ENCODE measurements around the gene COPS7B. TPM values are rescaled to one million over a fixed set of nuclear protein-coding genes. Genes with fewer than 3 reads are reported as not detected.

The COPS7B gene
- total RNA-seq (2022) (32.8 and 35.9 TPM in 2 replicates), Bru-seq, nascent RNA (percentile 71 among the genes with signal in this experiment), BruChase-seq, experiment 1, labeled RNA remaining after a 2-hour chase (percentile 74 among the genes with signal in this experiment), BruChase-seq, experiment 2, labeled RNA remaining after a 6-hour chase (percentile 74 among the genes with signal in this experiment)
- long read RNA-seq, transcript COPS7B-201 (7 exons, 2,544 nt): major isoform, 68 of 89 reads
- long read RNA-seq, partial matches to known transcripts: 0 of 89 reads
- long read RNA-seq, other reads (novel, unspliced or antisense): 14 of 89 reads

DNA sequence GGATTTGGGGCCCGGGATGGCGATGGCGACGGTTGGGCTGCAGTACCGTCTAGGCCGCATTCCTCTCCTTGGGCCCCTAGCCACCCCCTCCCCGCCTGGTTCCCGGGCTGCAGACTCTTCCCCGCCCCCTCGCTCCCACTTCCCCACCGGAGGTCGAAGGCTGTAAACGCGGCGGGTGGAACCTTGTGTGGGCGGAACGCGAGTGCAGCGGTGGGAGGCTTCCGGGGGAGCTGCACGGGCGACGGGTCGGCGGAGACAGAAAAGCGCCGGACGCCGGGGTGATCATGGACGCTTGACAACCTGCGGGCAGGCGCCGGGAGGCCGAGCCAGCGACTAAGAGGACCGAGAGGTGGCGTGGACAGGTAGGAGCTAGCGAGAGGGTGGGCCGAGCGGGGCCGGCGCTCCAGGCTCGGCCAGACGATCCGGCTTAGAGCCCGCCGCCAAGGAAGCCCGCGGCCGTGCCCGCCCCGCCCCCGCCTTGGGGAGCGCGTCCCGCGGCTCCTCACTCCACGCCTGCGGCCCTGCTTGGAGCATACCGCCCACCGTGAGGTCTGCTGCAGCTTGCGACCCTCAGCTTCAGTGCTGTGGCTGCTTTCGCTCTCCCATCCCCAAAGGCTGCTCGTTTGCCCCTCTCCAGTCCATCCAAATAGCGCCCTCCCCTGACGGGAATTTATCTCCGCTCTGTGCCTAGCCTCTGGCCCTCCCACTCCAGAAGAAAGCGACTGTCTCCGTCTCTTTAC, at the start of gene COPS7B:
TSS of gene COPS7B (plus strand) at position 269 of the 740 bp plus-strand sequence. CDS start 2,126 bp downstream, outside the sequence.
- DNase-seq: peak; percentile 87 to 88
- peak within 1 kb of the TSS; percentile 46 for H3K4me3 ChIP-seq (ENCODE audit: low read depth, low read length)
- no peaks in the 10 kb centered on the region for H3K27me3 Mint-ChIP-seq (ENCODE audit: insufficient read depth, unreplicated experiment)
- H3K27ac Mint-ChIP-seq (ENCODE audit: unreplicated experiment): peak within 1 kb of the TSS; percentile 79
- intact Hi-C loops (cut with micrococcal nuclease; ENCODE audit: unreplicated experiment): loop anchor here (10.0 kb wide), 1 partner anchor 72 kb away; no protein-coding TSS in a partner anchor
- peaks cover 25% of the 10 kb centered on the region for H3K36me3 Mint-ChIP-seq (ENCODE audit: insufficient read depth, unreplicated experiment)
- peak within 1 kb of the TSS; percentile 85 for H3K4me3 Mint-ChIP-seq (ENCODE audit: unreplicated experiment)
- no peaks in the 10 kb centered on the region for H3K9me3 Mint-ChIP-seq (ENCODE audit: unreplicated experiment)
- BruUV-seq (replicated peaks): no TSS peak
- no peaks in the 10 kb centered on the region for H3K36me3 ChIP-seq (ENCODE audit: control insufficient read depth, insufficient read depth, low read length)
- POLR2A ChIA-PET: interaction anchor here (0.5 to 0.8 kb wide), 3 partner anchors 173 to 704 kb away, joined by 3 read pairs; no protein-coding TSS in a partner anchor
- H3K27me3 ChIP-seq (replicated peaks; ENCODE audit: control insufficient read depth, insufficient read depth, low read length): no peaks in the 10 kb centered on the region
- TF ChIP-seq, protein P1, sequence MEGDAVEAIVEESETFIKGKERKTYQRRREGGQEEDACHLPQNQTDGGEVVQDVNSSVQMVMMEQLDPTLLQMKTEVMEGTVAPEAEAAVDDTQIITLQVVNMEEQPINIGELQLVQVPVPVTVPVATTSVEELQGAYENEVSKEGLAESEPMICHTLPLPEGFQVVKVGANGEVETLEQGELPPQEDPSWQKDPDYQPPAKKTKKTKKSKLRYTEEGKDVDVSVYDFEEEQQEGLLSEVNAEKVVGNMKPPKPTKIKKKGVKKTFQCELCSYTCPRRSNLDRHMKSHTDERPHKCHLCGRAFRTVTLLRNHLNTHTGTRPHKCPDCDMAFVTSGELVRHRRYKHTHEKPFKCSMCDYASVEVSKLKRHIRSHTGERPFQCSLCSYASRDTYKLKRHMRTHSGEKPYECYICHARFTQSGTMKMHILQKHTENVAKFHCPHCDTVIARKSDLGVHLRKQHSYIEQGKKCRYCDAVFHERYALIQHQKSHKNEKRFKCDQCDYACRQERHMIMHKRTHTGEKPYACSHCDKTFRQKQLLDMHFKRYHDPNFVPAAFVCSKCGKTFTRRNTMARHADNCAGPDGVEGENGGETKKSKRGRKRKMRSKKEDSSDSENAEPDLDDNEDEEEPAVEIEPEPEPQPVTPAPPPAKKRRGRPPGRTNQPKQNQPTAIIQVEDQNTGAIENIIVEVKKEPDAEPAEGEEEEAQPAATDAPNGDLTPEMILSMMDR (IDR thresholded peaks at IDR 0.05; ENCODE audit: insufficient read depth in 1 of 2, low read depth in 1 of 2, low read length in 1 of 2, severe bottlenecking in 1 of 2, unreplicated experiment in 1 of 2): peak in 1 of 2 experiments; percentile 37
- H3K9me3 ChIP-seq: no peaks in the 10 kb centered on the region
- no peaks in the 10 kb centered on the region for H3K4me1 ChIP-seq
- CTCF ChIA-PET: no interaction called here
- H3K4me1 Mint-ChIP-seq (ENCODE audit: low read depth, unreplicated experiment): peaks cover 15% of the 10 kb centered on the region

- no peaks in the 10 kb centered on the region for H3K36me3 ChIP-seq (ENCODE audit: control insufficient read depth, insufficient read depth, low read length)
- Mint-ChIP-seq H3K27ac (ENCODE audit: unreplicated experiment) (no peak overlapping the region), H3K36me3 (ENCODE audit: insufficient read depth, unreplicated experiment) (no peaks in the 10 kb centered on the region), H3K4me1 (ENCODE audit: low read depth, unreplicated experiment) (no peaks in the 10 kb centered on the region), H3K9me3 (ENCODE audit: unreplicated experiment) (no peaks in the 10 kb centered on the region), H3K27me3 (ENCODE audit: insufficient read depth, unreplicated experiment) (no peaks in the 10 kb centered on the region), H3K4me3 (ENCODE audit: unreplicated experiment) (no peak overlapping the region)
- no peaks in the 10 kb centered on the region for H3K9me3 ChIP-seq
- H3K27me3 ChIP-seq (replicated peaks; ENCODE audit: control insufficient read depth, insufficient read depth, low read length): no peaks in the 10 kb centered on the region
- H3K4me1 ChIP-seq: no peaks in the 10 kb centered on the region
- no TSS peak for BruUV-seq (replicated peaks)
- intact Hi-C loops (cut with micrococcal nuclease; ENCODE audit: unreplicated experiment): no loop called here
- CTCF ChIA-PET: interaction anchor here (0.8 kb wide), 1 partner anchor 60 kb away, joined by 3 read pairs; no protein-coding TSS in a partner anchor
- POLR2A ChIA-PET: no interaction called here
- H3K4me3 ChIP-seq (ENCODE audit: low read depth, low read length): no peak overlapping the region
- DNase-seq: no peak
- TF ChIP-seq, protein P1 (IDR thresholded peaks at IDR 0.05; ENCODE audit: insufficient read depth in 1 of 2, low read depth in 1 of 2, low read length in 1 of 2, severe bottlenecking in 1 of 2, unreplicated experiment in 1 of 2): no peak
Observed at GRCh38 chr2:231737761-231738160, 48.5 kb upstream of the COPS7B start.

DNA sequence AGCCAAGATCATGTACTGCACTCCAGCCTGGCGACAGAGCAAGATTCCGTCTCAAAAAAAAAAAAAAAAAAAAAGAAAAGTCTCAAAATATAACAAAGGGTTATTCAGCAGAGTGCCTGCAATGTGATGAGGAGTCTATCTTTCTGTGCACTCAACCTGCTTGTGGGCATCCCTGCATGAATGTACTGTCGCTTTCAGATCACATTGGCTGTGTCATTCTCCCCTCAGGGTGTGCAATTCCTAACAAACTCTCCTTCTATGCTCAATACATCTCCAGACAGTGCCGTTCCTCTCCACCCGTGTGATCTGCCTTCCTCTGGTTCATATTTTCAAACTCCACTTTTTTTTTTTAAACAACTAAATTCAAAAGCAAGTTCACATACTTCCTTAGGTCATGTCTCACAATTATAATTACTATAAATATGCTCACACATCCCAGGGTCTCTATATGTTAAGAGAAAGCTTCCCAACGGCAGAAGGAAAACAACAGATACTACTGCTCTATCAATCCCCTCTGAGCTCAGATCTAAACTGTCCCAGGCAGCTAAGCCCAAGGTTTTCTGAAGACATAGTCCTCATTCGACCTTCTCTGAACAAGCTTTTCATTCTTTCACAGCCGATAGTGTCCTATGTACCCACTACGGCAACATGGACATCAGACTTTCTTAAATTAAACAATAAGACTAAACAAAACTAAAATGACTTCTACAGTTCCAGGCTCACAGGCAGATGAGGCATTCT, 42.7 kb upstream of the COPS7B start:
- CTCF ChIA-PET: interaction anchor here (0.8 kb wide), 1 partner anchor 18 kb away, joined by 4 read pairs; no protein-coding TSS in a partner anchor
- DNase-seq: no peak
- Histone ChIP-seq H3K4me3 (ENCODE audit: low read depth, low read length) (no peak overlapping the region), H3K9me3 (no peaks in the 10 kb centered on the region), H3K4me1 (no peaks in the 10 kb centered on the region), H3K27me3 (replicated peaks; ENCODE audit: control insufficient read depth, insufficient read depth, low read length) (no peaks in the 10 kb centered on the region), H3K36me3 (ENCODE audit: control insufficient read depth, insufficient read depth, low read length) (no peaks in the 10 kb centered on the region)
- BruUV-seq (replicated peaks): no TSS peak
- Mint-ChIP-seq H3K27me3 (ENCODE audit: insufficient read depth, unreplicated experiment) (no peaks in the 10 kb centered on the region), H3K27ac (ENCODE audit: unreplicated experiment) (no peak overlapping the region), H3K36me3 (ENCODE audit: insufficient read depth, unreplicated experiment) (peaks cover 4% of the 10 kb centered on the region), H3K9me3 (ENCODE audit: unreplicated experiment) (no peaks in the 10 kb centered on the region), H3K4me1 (ENCODE audit: low read depth, unreplicated experiment) (no peaks in the 10 kb centered on the region), H3K4me3 (ENCODE audit: unreplicated experiment) (no peak overlapping the region)
- POLR2A ChIA-PET: no interaction called here
- intact Hi-C loops (cut with micrococcal nuclease; ENCODE audit: unreplicated experiment): no loop called here
- TF ChIP-seq, protein P1 (IDR thresholded peaks at IDR 0.05; ENCODE audit: insufficient read depth in 1 of 2, low read depth in 1 of 2, low read length in 1 of 2, severe bottlenecking in 1 of 2, unreplicated experiment in 1 of 2): no peak
